ENCODE measurements around the gene HDAC8. TPM values are rescaled to one million over a fixed set of nuclear protein-coding genes. Genes with fewer than 3 reads are reported as not detected.

The HDAC8 gene
- total and polyA plus RNA-seq, 2 donors (not counting 1 experiment from before 2014, with no cell fraction given), result 13.3 to 41.9 TPM

DNA sequence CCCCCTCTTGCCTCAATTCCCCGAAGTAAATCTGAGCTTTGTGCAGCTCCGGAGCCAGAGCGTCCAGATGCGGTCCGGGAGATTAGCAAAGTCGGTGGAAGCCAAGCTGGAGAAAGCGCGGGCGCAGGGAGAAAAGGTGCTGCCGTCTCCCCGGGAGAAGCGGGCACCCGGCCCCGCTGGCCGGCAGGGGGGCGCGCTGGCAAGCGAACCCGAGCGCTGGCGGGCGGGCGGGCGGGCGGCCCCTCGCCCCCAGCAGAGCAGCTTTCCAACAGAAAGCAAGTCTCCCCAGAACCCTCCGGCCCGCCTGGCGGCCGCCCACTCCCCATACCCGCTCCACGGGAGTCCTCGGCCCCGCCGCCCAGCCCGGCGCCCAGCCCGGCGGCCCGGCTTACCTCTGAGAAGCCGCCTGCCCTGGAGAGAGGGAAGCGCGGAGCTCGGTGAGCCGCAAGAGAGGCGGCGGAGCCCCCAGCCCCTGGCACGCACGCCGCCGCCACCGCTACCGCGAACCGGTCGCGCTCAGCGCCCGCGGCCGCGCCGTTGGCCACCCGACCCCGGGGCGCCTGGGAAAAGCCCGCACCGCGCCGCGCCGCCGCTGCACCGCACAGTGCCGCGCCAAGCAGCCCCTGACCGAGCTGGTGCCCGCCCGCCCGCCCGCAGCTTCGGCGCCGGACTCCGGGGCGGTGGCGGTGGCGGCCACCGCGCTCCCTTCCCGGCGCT lies 266.4 kb downstream of the HDAC8 start:
- Histone ChIP-seq H4K20me1 (ENCODE audit: control insufficient read depth, insufficient read depth, low read length, poor library complexity, severe bottlenecking) (no peaks in the 10 kb centered on the region), H3K4me3 (ENCODE audit: control extremely low read depth in 1 of 5, extremely low read depth in 1 of 5, insufficient read depth in 1 of 5, low read depth in 2 of 5, low read length in 4 of 5) (peak overlapping the region in 4 of 5 experiments; percentile 43 to 62 (median 54))

More for the DNA sequence above, 266.4 kb downstream of the HDAC8 start:
- H3K9ac ChIP-seq (ENCODE audit: low read length), result peak overlapping the region; percentile 56
- ATAC-seq (ENCODE audit: low read depth) (peak; percentile 5), DNase-seq (peak; percentile 24)
- Mint-ChIP-seq H3K27ac (no peak overlapping the region), H3K4me3 (peak overlapping the region; percentile 90), H3K9me3 (ENCODE audit: insufficient read depth) (no peaks in the 10 kb centered on the region), H3K4me1 (peaks cover 36% of the 10 kb centered on the region), H3K27me3 (peaks cover 34% of the 10 kb centered on the region)
- H3K27ac ChIP-seq (ENCODE audit: low read length in 2 of 2), result no peak overlapping the region
- peak overlapping the region; percentile 83 for H3K4me2 ChIP-seq (replicated peaks; ENCODE audit: low read depth, low read length, poor library complexity, severe bottlenecking)
- intact Hi-C loops (cut with micrococcal nuclease), result no loop called here
- H3K9me3 ChIP-seq (ENCODE audit: control extremely low read depth in 1 of 3, control insufficient read depth in 2 of 3, insufficient read depth in 1 of 3, low read length in 2 of 3), result no peaks in the 10 kb centered on the region
- CTCF ChIA-PET, result interaction anchor here (0.7 to 1.9 kb wide), 2 partner anchors 28 to 29 kb away, joined by 3 to 7 read pairs; partner anchors contain the start of gene RPS4X
- H3K27me3 ChIP-seq (replicated peaks in 1 of 4; ENCODE audit: control extremely low read depth in 1 of 4, control insufficient read depth in 3 of 4, insufficient read depth in 4 of 4, low read length in 3 of 4), result peaks cover 0 to 56% (median 26%) of the 10 kb centered on the region in 4 experiments
- H3K36me3 ChIP-seq (replicated peaks in 1 of 2; ENCODE audit: control extremely low read depth in 1 of 2, control insufficient read depth in 1 of 2, extremely low read depth in 1 of 2, insufficient read depth in 2 of 2, low read length in 1 of 2), result no peaks in the 10 kb centered on the region
- under 1% methylated on average over 80 of the region's 92 CpGs for WGBS (ENCODE audit: insufficient coverage)
- no peaks in the 10 kb centered on the region for H3K79me2 ChIP-seq (ENCODE audit: control insufficient read depth, insufficient read depth, low read length)
- H3K4me1 ChIP-seq (ENCODE audit: control insufficient read depth in 2 of 2, insufficient read depth in 2 of 2, low read length in 2 of 2), result peaks cover 42 to 43% of the 10 kb centered on the region in 2 donors
- TF ChIP-seq EZH2 (IDR thresholded peaks at IDR 0.05; ENCODE audit: borderline replicate concordance, insufficient read depth, low read depth, low read length, poor library complexity, severe bottlenecking), result peak; percentile 3
- TF ChIP-seq, protein P1, sequence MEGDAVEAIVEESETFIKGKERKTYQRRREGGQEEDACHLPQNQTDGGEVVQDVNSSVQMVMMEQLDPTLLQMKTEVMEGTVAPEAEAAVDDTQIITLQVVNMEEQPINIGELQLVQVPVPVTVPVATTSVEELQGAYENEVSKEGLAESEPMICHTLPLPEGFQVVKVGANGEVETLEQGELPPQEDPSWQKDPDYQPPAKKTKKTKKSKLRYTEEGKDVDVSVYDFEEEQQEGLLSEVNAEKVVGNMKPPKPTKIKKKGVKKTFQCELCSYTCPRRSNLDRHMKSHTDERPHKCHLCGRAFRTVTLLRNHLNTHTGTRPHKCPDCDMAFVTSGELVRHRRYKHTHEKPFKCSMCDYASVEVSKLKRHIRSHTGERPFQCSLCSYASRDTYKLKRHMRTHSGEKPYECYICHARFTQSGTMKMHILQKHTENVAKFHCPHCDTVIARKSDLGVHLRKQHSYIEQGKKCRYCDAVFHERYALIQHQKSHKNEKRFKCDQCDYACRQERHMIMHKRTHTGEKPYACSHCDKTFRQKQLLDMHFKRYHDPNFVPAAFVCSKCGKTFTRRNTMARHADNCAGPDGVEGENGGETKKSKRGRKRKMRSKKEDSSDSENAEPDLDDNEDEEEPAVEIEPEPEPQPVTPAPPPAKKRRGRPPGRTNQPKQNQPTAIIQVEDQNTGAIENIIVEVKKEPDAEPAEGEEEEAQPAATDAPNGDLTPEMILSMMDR (IDR thresholded peaks at IDR 0.05), result no peak
- peak overlapping the region; percentile 62 for H2AFZ ChIP-seq (ENCODE audit: insufficient read depth, low read depth, low read length, poor library complexity, severe bottlenecking)
- POLR2A ChIA-PET, result no interaction called here

Data from B cell (primary cell).